T-cell (primary cell): ENCODE data around the gene FHIT. TPM values are rescaled to one million over a fixed set of nuclear protein-coding genes. Genes with fewer than 3 reads are reported as not detected.

Experiments
- ATAC-seq, 4 experiments: fragments of 200-7000 bp in 3 of 4; fragments of 150-1000 bp in 1 of 4; cut with Tn5 transposase; replicated peaks in 1 of 4; 1 replicate in 3 of 4; 2 replicates in 1 of 4; pipeline ENCODE4 v1.10.0; 2021; ENCODE audit warnings: moderate library complexity in 3 of 4, mild to moderate bottlenecking in 2 of 4, moderate number of reproducible peaks in 1 of 4
- CTCF ChIA-PET, 2 donors: fragments of 300-600 bp; sonication (Branson Sonifier 250); formaldehyde crosslinking; loops; one replicate each; lab custom pipeline; 2022; ENCODE audit warnings: antibody characterized with exemption in 2 of 2; lab: Charles Lee
- POLR2A ChIA-PET, 2 donors: fragments of 300-600 bp; sonication (Branson Sonifier 250); formaldehyde crosslinking; loops; one replicate each; lab custom pipeline; 2022; ENCODE audit warnings: antibody characterized with exemption in 2 of 2; lab: Charles Lee
- DNase-seq, 35 experiments: peaks; one replicate each; pipeline versions ENCODE4 v3.0.0 to v3.0.0-alpha.2; 2013 to 2023
- H3K27ac ChIP-seq: one replicate; pipeline ENCODE4 v1.5.1; 2013; ENCODE audit warnings: low read length
- H3K27me3 ChIP-seq, 2 experiments: replicated peaks in 1 of 2; 1 replicate in 1 of 2; 2 replicates in 1 of 2; pipeline versions ENCODE4 v1.6.1 to v1.7.0; 2013; ENCODE audit warnings: low read length in 1 of 2, mixed read lengths in 1 of 2; ENCODE audit not compliant: control insufficient read depth in 2 of 2, insufficient read depth in 2 of 2; ENCODE audit errors: extremely low read depth in 1 of 2
- H3K36me3 ChIP-seq, 2 donors: 1 replicate in 1 of 2; 2 replicates in 1 of 2; pipeline versions ENCODE4 v1.6.1 to v1.7.0; 2013; ENCODE audit warnings: low read length in 1 of 2; ENCODE audit not compliant: control insufficient read depth in 2 of 2, insufficient read depth in 1 of 2; ENCODE audit errors: extremely low read depth in 1 of 2
- H3K4me1 ChIP-seq, 2 experiments: 1 replicate in 1 of 2; 2 replicates in 1 of 2; pipeline versions ENCODE4 v1.6.1 to v1.7.0; 2013; ENCODE audit warnings: low read length in 2 of 2, mixed read lengths in 1 of 2; ENCODE audit not compliant: insufficient read depth in 2 of 2, control insufficient read depth in 1 of 2; ENCODE audit errors: extremely low read depth in 1 of 2
- H3K4me3 ChIP-seq, 2 donors: 1 replicate in 1 of 2; 2 replicates in 1 of 2; pipeline versions ENCODE4 v1.5.1 to v1.7.0; 2013; ENCODE audit warnings: mild to moderate bottlenecking in 2 of 2, low read length in 1 of 2, moderate library complexity in 1 of 2; ENCODE audit not compliant: control insufficient read depth in 1 of 2; ENCODE audit errors: extremely low read depth in 1 of 2
- H3K9me3 ChIP-seq: 2 replicates; pipeline ENCODE4 v1.7.0; 2013
- H3K27ac Mint-ChIP-seq, 2 donors: one replicate each; pipeline ENCODE4 v1.8.0; 2020 to 2021; ENCODE audit warnings: mild to moderate bottlenecking in 2 of 2, mixed read lengths in 2 of 2
- H3K27me3 Mint-ChIP-seq, 2 donors: one replicate each; pipeline ENCODE4 v1.8.0; 2021 to 2022; ENCODE audit warnings: mixed read lengths in 2 of 2
- H3K36me3 Mint-ChIP-seq: one replicate; pipeline ENCODE4 v1.8.0; 2021; ENCODE audit warnings: mixed read lengths
- H3K4me1 Mint-ChIP-seq, 3 donors: one replicate each; pipeline ENCODE4 v1.8.0; 2020 to 2022; ENCODE audit warnings: mixed read lengths in 3 of 3, mild to moderate bottlenecking in 1 of 3
- H3K4me3 Mint-ChIP-seq, 3 donors: one replicate each; pipeline ENCODE4 v1.8.0; 2020 to 2022; ENCODE audit warnings: mild to moderate bottlenecking in 3 of 3, mixed read lengths in 3 of 3, moderate library complexity in 3 of 3
- H3K9me3 Mint-ChIP-seq, 3 donors: one replicate each; pipeline ENCODE4 v1.8.0; 2020 to 2022; ENCODE audit warnings: mixed read lengths in 3 of 3
- WGBS: methylation state at CpG from one replicate; pipeline ENCODE4 v1.1.5; 2013; ENCODE audit warnings: missing lambda C conversion rate; ENCODE audit not compliant: insufficient coverage; 5-methylcytosine and 5-hydroxymethylcytosine counted together
- total RNA-seq, 35 experiments: library from RNA in 6 of 35; stranded (reverse) in 6 of 35; fragments of 120-200 nt in 1 of 35; gene quantifications; one replicate each; pipeline versions ENCODE4 v1.2.1 to v1.2.4 and lab custom pipeline; 2013 to 2026

Gene FHIT
- total RNA-seq, 5 donors from 2014 or later (not counting 1 experiment from before 2014, with no cell fraction given): 33.1 to 197 (median 78.3) TPM

DNA sequence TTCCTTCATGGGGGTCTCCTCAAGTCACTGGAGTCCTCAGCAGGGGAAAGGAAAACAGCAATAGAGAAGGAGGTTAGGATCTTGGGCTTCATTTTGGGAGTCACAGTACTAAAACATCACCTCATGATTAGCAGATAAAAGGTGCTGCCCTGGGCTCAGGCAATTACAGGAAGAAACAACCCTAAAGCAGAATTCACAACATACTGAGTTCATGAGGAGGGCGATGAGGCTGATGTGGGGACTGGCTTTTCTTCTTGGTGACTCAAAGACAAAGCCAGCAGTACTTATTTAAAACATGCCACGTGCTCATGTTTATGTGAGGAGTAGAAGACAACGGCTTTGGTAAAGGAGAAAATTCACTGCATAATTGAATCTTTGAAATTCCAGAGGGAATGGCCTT is 1379.1 kb downstream of the FHIT start:
- CTCF ChIA-PET: interaction anchor here in 1 of 2 donors (1.0 kb wide), 1 partner anchor 14 kb away, joined by 6 read pairs; no protein-coding TSS in a partner anchor
- H3K27me3 Mint-ChIP-seq: no peaks in the 10 kb centered on the region
- H3K9me3 Mint-ChIP-seq: peaks cover 0 to 7% (median 0%) of the 10 kb centered on the region in 3 donors
- Histone ChIP-seq H3K4me1 (peaks cover 4 to 9% of the 10 kb centered on the region in 2 experiments), H3K4me3 (no peak overlapping the region), H3K9me3 (no peaks in the 10 kb centered on the region), H3K36me3 (no peaks in the 10 kb centered on the region), H3K27ac (no peak overlapping the region), H3K27me3 (no peaks in the 10 kb centered on the region)
- no peak overlapping the region for H3K4me3 Mint-ChIP-seq
- peaks cover 30 to 73% (median 71%) of the 10 kb centered on the region in 3 donors for H3K4me1 Mint-ChIP-seq
- POLR2A ChIA-PET: no interaction called here
- WGBS: no CpG with 5 or more reads among the region's 3 CpGs
- ATAC-seq: no peak
- peaks cover 31% of the 10 kb centered on the region for H3K36me3 Mint-ChIP-seq
- peak overlapping the region; percentile 11 to 45 for H3K27ac Mint-ChIP-seq
- no peak for DNase-seq

DNA sequence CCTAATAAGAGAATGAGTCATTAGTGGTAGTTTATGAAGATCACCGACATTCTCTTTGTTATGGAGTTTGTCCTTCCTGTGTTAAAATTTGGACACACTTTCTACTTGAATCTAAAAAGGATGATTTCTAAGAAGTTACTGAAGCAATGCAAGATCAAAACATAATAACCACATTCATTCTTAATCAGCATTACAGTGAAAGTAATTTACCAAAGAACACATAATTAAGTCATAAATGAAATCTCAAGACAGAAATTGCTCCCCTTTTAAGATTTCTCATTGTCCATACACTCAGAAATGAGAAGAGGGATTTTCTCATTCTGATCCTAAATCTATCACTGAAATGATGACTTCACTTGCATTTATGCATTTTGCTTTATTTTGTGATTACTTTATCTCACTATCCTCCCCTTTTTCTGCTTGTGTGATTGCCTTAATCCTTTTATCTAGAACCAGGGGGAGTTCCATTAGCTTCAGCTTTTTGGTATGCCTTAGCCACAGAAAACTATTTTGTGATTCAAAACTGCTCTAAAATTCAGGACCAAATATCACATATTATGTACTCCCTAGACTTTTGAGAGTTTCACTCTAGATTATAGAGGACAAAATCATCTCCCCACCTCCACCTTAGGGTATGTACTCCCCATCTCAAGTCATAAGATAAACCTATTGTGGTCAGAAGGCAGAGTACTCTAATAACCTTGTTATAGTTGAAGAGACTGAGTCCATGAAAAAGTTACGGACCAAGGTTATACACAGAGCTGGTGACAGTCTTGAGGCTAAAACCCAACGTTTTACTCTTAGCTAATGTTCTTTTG is 1383.9 kb downstream of the FHIT start:
- Histone ChIP-seq H3K27ac (no peak overlapping the region), H3K4me3 (no peak overlapping the region), H3K4me1 (peaks cover 4 to 9% of the 10 kb centered on the region in 2 experiments), H3K36me3 (peaks cover 0 to 2% of the 10 kb centered on the region in 2 donors), H3K9me3 (peaks cover 6% of the 10 kb centered on the region), H3K27me3 (no peaks in the 10 kb centered on the region)
- H3K4me1 Mint-ChIP-seq: peaks cover 28 to 59% (median 56%) of the 10 kb centered on the region in 3 donors
- WGBS: no CpG with 5 or more reads among the region's 3 CpGs
- peaks cover 41% of the 10 kb centered on the region for H3K36me3 Mint-ChIP-seq
- no peaks in the 10 kb centered on the region for H3K27me3 Mint-ChIP-seq
- no peak for DNase-seq
- peak overlapping the region in 1 of 2 donors; percentile 53 for H3K27ac Mint-ChIP-seq
- peaks cover 0 to 11% (median 6%) of the 10 kb centered on the region in 3 donors for H3K9me3 Mint-ChIP-seq
- ChIA-PET CTCF (no interaction called here), POLR2A (no interaction called here)
- H3K4me3 Mint-ChIP-seq: no peak overlapping the region
- ATAC-seq: no peak

DNA sequence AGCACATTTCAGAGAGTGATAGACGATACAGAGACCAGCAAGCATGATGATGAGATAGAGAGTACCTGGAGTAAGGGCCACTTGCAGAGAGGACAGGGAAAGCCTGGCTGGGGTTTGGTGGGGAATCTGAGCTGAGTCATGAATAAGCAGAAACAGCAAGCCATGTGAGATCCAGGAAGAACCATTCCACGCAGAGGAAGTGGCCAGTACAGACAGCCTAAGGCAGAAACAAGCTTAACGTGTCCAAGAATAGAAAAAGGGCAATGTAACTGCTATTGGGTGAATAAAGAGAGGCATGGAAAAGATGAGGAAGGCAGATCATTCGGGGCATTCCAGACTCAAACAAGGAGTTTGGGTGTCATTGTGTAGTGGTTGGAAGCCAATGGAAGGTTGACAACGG is 1385.2 kb downstream of the FHIT start:
- peaks cover 42% of the 10 kb centered on the region for H3K36me3 Mint-ChIP-seq
- H3K4me3 Mint-ChIP-seq: no peak overlapping the region
- Histone ChIP-seq H3K4me1 (peaks cover 4 to 9% of the 10 kb centered on the region in 2 experiments), H3K27me3 (no peaks in the 10 kb centered on the region), H3K27ac (no peak overlapping the region), H3K36me3 (peaks cover 0 to 2% of the 10 kb centered on the region in 2 donors), H3K4me3 (no peak overlapping the region), H3K9me3 (peaks cover 6% of the 10 kb centered on the region)
- ChIA-PET CTCF (no interaction called here), POLR2A (interaction anchor here in 1 of 2 donors (0.5 kb wide), 1 partner anchor 211 kb away, joined by 3 read pairs; no protein-coding TSS in a partner anchor)
- H3K9me3 Mint-ChIP-seq: peaks cover 2 to 12% (median 6%) of the 10 kb centered on the region in 3 donors
- ATAC-seq (no peak), DNase-seq (no peak)
- 92% methylated on average over 5 of the region's 5 CpGs for WGBS
- no peaks in the 10 kb centered on the region for H3K27me3 Mint-ChIP-seq
- peaks cover 25 to 48% (median 45%) of the 10 kb centered on the region in 3 donors for H3K4me1 Mint-ChIP-seq
- no peak overlapping the region for H3K27ac Mint-ChIP-seq

DNA sequence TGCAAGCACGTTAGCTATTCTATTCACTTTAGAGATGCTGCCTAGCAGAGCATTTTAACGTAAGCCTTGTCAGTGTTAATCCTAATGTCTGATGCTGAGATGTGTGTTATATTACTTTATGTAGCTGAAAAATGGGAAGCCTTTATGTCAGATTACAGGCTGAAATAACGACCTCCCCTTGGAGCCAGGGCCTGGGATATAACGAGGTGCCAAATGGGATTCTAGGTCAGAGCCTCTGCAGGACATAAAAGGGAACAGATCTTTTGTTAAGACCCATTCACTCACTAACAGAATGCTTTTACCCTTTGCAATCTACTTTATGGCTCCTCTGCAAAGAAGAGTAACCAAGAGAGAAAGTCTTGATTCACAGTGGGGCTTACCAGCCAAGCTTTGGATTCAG is 1385.9 kb downstream of the FHIT start:
- 83% methylated on average over 1 of the region's 4 CpGs for WGBS
- Mint-ChIP-seq H3K4me1 (peaks cover 25 to 46% (median 43%) of the 10 kb centered on the region in 3 donors), H3K36me3 (peaks cover 42% of the 10 kb centered on the region), H3K4me3 (no peak overlapping the region), H3K27me3 (no peaks in the 10 kb centered on the region), H3K9me3 (peaks cover 2 to 12% (median 6%) of the 10 kb centered on the region in 3 donors), H3K27ac (no peak overlapping the region)
- Histone ChIP-seq H3K9me3 (peaks cover 6% of the 10 kb centered on the region), H3K4me1 (peaks cover 4 to 9% of the 10 kb centered on the region in 2 experiments), H3K36me3 (peaks cover 0 to 2% of the 10 kb centered on the region in 2 donors), H3K27ac (no peak overlapping the region), H3K27me3 (no peaks in the 10 kb centered on the region), H3K4me3 (no peak overlapping the region)
- POLR2A ChIA-PET: no interaction called here
- DNase-seq (no peak), ATAC-seq (no peak)
- CTCF ChIA-PET: no interaction called here

DNA sequence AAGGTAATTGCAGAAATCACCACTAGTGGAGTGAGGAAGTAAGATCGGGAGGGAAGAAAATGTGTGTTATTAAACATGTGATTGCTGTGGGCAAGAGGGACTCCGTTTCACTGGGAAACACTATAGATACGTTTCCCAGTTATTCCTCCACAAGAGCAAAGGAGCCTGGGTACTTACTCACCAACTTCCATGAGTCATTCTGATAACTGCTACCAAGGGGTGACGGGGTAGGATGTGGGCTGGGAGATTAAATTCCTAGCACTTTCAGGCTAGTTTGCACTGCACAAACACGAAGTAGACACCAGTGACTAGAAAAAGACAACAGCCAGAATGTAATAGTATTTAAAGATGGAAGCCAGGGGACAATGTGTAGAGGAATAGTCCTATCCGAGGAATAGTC is 1388.6 kb downstream of the FHIT start:
- no peak for ATAC-seq
- no peak for DNase-seq
- CTCF ChIA-PET: no interaction called here
- H3K27me3 Mint-ChIP-seq: no peaks in the 10 kb centered on the region
- H3K27me3 ChIP-seq: no peaks in the 10 kb centered on the region
- H3K9me3 ChIP-seq: peaks cover 6% of the 10 kb centered on the region
- H3K27ac Mint-ChIP-seq: peak overlapping the region in 1 of 2 donors; percentile 13
- peaks cover 0 to 1% of the 10 kb centered on the region in 2 experiments for H3K4me1 ChIP-seq
- peaks cover 14 to 51% (median 32%) of the 10 kb centered on the region in 3 donors for H3K4me1 Mint-ChIP-seq
- H3K36me3 ChIP-seq: peaks cover 0 to 2% of the 10 kb centered on the region in 2 donors
- no peak overlapping the region for H3K4me3 ChIP-seq
- no peak overlapping the region for H3K27ac ChIP-seq
- H3K9me3 Mint-ChIP-seq: peaks cover 2 to 12% (median 6%) of the 10 kb centered on the region in 3 donors
- POLR2A ChIA-PET: no interaction called here
- H3K4me3 Mint-ChIP-seq: no peak overlapping the region
- H3K36me3 Mint-ChIP-seq: peaks cover 42% of the 10 kb centered on the region
- 50% methylated on average over 1 of the region's 6 CpGs for WGBS

DNA sequence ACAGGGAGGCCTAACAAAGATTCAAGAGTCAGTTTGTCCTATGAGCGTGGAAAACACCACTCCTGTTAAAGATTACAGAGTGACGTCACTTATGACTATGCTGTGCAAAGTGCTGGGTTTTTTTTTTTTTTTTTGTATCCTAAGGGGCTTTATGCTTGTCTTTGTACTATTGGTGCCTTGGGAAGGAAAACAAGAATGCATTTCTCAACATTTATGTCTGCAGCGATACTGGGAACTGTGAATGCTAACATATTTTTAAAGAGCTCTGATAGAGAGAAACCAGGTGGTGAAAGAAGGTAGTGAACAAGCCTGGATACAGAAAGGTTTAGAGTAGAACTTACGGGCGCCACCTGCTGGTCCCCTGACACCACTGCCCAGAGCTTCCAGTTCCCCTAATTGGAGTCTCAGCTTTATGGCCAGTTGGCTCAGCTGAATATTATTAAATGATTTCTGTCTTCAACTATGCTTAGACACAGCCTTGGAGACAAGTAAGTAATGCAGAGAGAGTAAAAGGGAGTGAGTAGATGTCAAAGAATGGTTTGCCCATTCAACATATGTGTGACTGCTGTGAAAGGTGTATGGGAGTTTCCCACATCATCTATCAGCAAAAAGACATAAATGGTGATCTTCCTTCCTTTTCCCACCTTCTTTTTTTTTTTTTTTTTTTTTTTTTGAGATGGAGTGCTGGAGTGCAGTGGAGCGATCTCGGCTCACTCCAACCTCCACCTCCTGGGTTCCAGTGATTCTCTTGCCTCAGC is 1393.5 kb downstream of the FHIT start:
- ATAC-seq (peak; percentile 83 to 95 (median 94)), DNase-seq (peak; percentile 43 to 85 (median 69))
- 13% methylated on average over 1 of the region's 7 CpGs for WGBS
- Histone ChIP-seq H3K36me3 (no peaks in the 10 kb centered on the region), H3K4me1 (no peaks in the 10 kb centered on the region), H3K4me3 (no peak overlapping the region), H3K9me3 (peaks cover 4% of the 10 kb centered on the region), H3K27me3 (no peaks in the 10 kb centered on the region), H3K27ac (no peak overlapping the region)
- no peak overlapping the region for H3K4me3 Mint-ChIP-seq
- H3K27ac Mint-ChIP-seq: no peak overlapping the region
- ChIA-PET POLR2A (interaction anchor here in 1 of 2 donors (0.7 kb wide), 1 partner anchor 553 kb away, joined by 4 read pairs; no protein-coding TSS in a partner anchor), CTCF (interaction anchor here (0.6 to 3.5 kb wide), 32 partner anchors 8 to 1673 kb away, joined by 3 to 29 read pairs (median 4); no protein-coding TSS in a partner anchor)
- H3K4me1 Mint-ChIP-seq: peaks cover 5 to 44% (median 17%) of the 10 kb centered on the region in 3 donors
- peaks cover 16% of the 10 kb centered on the region for H3K36me3 Mint-ChIP-seq
- peaks cover 0 to 5% (median 2%) of the 10 kb centered on the region in 3 donors for H3K9me3 Mint-ChIP-seq
- no peaks in the 10 kb centered on the region for H3K27me3 Mint-ChIP-seq
